ENCODE measurements around the gene TPD52L1.

Gene TPD52L1

GRCh38 chr6:125153391-125154117 lies at the start of gene TPD52L1:
TSS of gene TPD52L1 (plus strand) at chr6:125153773. CDS start at chr6:125153952, 179 bp downstream.
- DNase-seq (ENCODE audit: extremely low read depth, low read depth): peak; percentile 29
- peak within 1 kb of the TSS; percentile 56 for H3K4me3 ChIP-seq (replicated peaks; ENCODE audit: low read depth, low read length)
- peak; percentile 92 for TF ChIP-seq CTCF (IDR thresholded peaks at IDR 0.05; ENCODE audit: low read depth, low read length, missing control alignments)

GRCh38 chr6:125104425-125104824 lies 49.1 kb upstream of the TPD52L1 start:
- no peak for TF ChIP-seq CTCF (IDR thresholded peaks at IDR 0.05; ENCODE audit: low read depth, low read length, missing control alignments)
- no peak overlapping the region for H3K4me3 ChIP-seq (replicated peaks; ENCODE audit: low read depth, low read length)
- peak; percentile 53 for DNase-seq (ENCODE audit: extremely low read depth, low read depth)

GRCh38 chr6:125107048-125107447 lies 46.5 kb upstream of the TPD52L1 start:
- no peak for DNase-seq (ENCODE audit: extremely low read depth, low read depth)
- no peak overlapping the region for H3K4me3 ChIP-seq (replicated peaks; ENCODE audit: low read depth, low read length)
- TF ChIP-seq CTCF (IDR thresholded peaks at IDR 0.05; ENCODE audit: low read depth, low read length, missing control alignments): no peak

- TF ChIP-seq CTCF (IDR thresholded peaks at IDR 0.05; ENCODE audit: low read depth, low read length, missing control alignments): no peak
- H3K4me3 ChIP-seq (replicated peaks; ENCODE audit: low read depth, low read length): no peak overlapping the region
- DNase-seq (ENCODE audit: extremely low read depth, low read depth): no peak
These were observed 45.7 kb upstream of the TPD52L1 start for GRCh38 chr6:125107896-125108295.

- no peak for DNase-seq (ENCODE audit: extremely low read depth, low read depth)
- H3K4me3 ChIP-seq (replicated peaks; ENCODE audit: low read depth, low read length): no peak overlapping the region
- TF ChIP-seq CTCF (IDR thresholded peaks at IDR 0.05; ENCODE audit: low read depth, low read length, missing control alignments): no peak
These were observed 43.5 kb upstream of the TPD52L1 start for GRCh38 chr6:125110056-125110455.

GRCh38 chr6:125111219-125111983 lies 42.2 kb upstream of the TPD52L1 start:
- no peak overlapping the region for H3K4me3 ChIP-seq (replicated peaks; ENCODE audit: low read depth, low read length)
- no peak for TF ChIP-seq CTCF (IDR thresholded peaks at IDR 0.05; ENCODE audit: low read depth, low read length, missing control alignments)
- no peak for DNase-seq (ENCODE audit: extremely low read depth, low read depth)
